Measurements from ENCODE around the gene ARL6. TPM values are rescaled to one million over a fixed set of nuclear protein-coding genes. Genes with fewer than 3 reads are reported as not detected.

Gene ARL6
- total RNA-seq, 1 donor from 2014 or later, result 4.0 TPM

GRCh38 chr3:97742036-97742435, 22.5 kb upstream of the ARL6 start:
- no peak for DNase-seq (ENCODE audit: low read depth)
- no peak overlapping the region for H3K4me3 ChIP-seq (ENCODE audit: low read depth, low read length)
- TF ChIP-seq CTCF (conservative IDR thresholded peaks at IDR 0.05; ENCODE audit: low read depth, low read length), result no peak

- TF ChIP-seq CTCF (conservative IDR thresholded peaks at IDR 0.05; ENCODE audit: low read depth, low read length), result no peak
- DNase-seq (ENCODE audit: low read depth), result no peak
- no peak overlapping the region for H3K4me3 ChIP-seq (ENCODE audit: low read depth, low read length)
Observed at GRCh38 chr3:97744289-97744688, 20.3 kb upstream of the ARL6 start.

- TF ChIP-seq CTCF (conservative IDR thresholded peaks at IDR 0.05; ENCODE audit: low read depth, low read length), result no peak
- peak overlapping the region; percentile 97 for H3K4me3 ChIP-seq (ENCODE audit: low read depth, low read length)
- DNase-seq (ENCODE audit: low read depth), result peak; percentile 1
Observed at GRCh38 chr3:97763586-97764406, 762 bp upstream of the ARL6 start.

- TF ChIP-seq CTCF (conservative IDR thresholded peaks at IDR 0.05; ENCODE audit: low read depth, low read length), result no peak
- DNase-seq (ENCODE audit: low read depth), result no peak
- peak overlapping the region; percentile 97 for H3K4me3 ChIP-seq (ENCODE audit: low read depth, low read length)
Observed at GRCh38 chr3:97765336-97765735, 778 bp downstream of the ARL6 start.

GRCh38 chr3:97772926-97773325, 8.4 kb downstream of the ARL6 start:
- no peak for TF ChIP-seq CTCF (conservative IDR thresholded peaks at IDR 0.05; ENCODE audit: low read depth, low read length)
- DNase-seq (ENCODE audit: low read depth), result no peak

GRCh38 chr3:97778152-97778551, 13.6 kb downstream of the ARL6 start:
- no peak for DNase-seq (ENCODE audit: low read depth)
- H3K4me3 ChIP-seq (ENCODE audit: low read depth, low read length), result no peak overlapping the region
- no peak for TF ChIP-seq CTCF (conservative IDR thresholded peaks at IDR 0.05; ENCODE audit: low read depth, low read length)

More at GRCh38 chr3:97772926-97773325, 8.4 kb downstream of the ARL6 start:
- no peak overlapping the region for H3K4me3 ChIP-seq (ENCODE audit: low read depth, low read length)
